Uterus (tissue), 4 donors: ENCODE measurements around the gene ELOVL4. TPM values are rescaled to one million over a fixed set of nuclear protein-coding genes. Genes with fewer than 3 reads are reported as not detected.

Experiments used
- DNase-seq, 2 donors: peaks; one replicate each; pipeline ENCODE4 v3.0.0-alpha.2; 2019 to 2020
- H3K27ac ChIP-seq, 2 donors: fragments of 200-600 bp; sonication (generic); 1 replicate in 1 of 2; 2 replicates in 1 of 2; pipeline ENCODE4 v1.5.1; 2016 to 2018
- H3K27me3 ChIP-seq, 2 donors: fragments of 200-600 bp; sonication (generic); one replicate each; pipeline ENCODE4 v1.5.1; 2018 to 2019; ENCODE audit warnings: control low read depth in 1 of 2
- H3K36me3 ChIP-seq, 2 donors: fragments of 200-600 bp; sonication (generic); one replicate each; pipeline ENCODE4 v1.5.1; 2019; ENCODE audit warnings: control low read depth in 1 of 2
- H3K4me1 ChIP-seq, 2 donors: fragments of 200-600 bp; sonication (generic); one replicate each; pipeline ENCODE4 v1.5.1; 2018 to 2019; ENCODE audit warnings: control low read depth in 1 of 2
- H3K4me3 ChIP-seq, 2 donors: fragments of 200-600 bp; sonication (generic); 1 replicate in 1 of 2; 2 replicates in 1 of 2; pipeline ENCODE4 v1.5.1; 2018 to 2019; ENCODE audit warnings: mild to moderate bottlenecking in 1 of 2
- H3K9me3 ChIP-seq, 2 donors: fragments of 200-600 bp; sonication (generic); one replicate each; pipeline ENCODE4 v1.5.1; 2019; ENCODE audit warnings: control low read depth in 1 of 2
- CTCF ChIP-seq, 4 experiments: fragments of 200-600 bp in 2 of 4; fragments of 450-650 bp in 2 of 4; sonication (generic) in 2 of 4; IDR thresholded peaks; one replicate each; pipeline ENCODE4 v1.5.1; 2016 to 2019; ENCODE audit warnings: antibody characterized with exemption in 4 of 4, mild to moderate bottlenecking in 2 of 4, moderate library complexity in 1 of 4
- POLR2A ChIP-seq, 2 donors: fragments of 450-650 bp; IDR thresholded peaks; one replicate each; pipeline ENCODE4 v1.6.1; 2016; ENCODE audit warnings: antibody characterized with exemption in 2 of 2, mild to moderate bottlenecking in 1 of 2, moderate library complexity in 1 of 2
- intact Hi-C: fragments of 100-400 bp; cut with DNase I; formaldehyde crosslinking; loops from one replicate; pipeline ENCODE4 v1.15.1; 2023; ENCODE audit warnings: low total_unique reads
- total RNA-seq, 4 donors: library from RNA; depleted of rRNA in 3 of 4; stranded (reverse); fragments of >200 nt in 3 of 4; gene quantifications; one replicate each; pipeline versions ENCODE4 v1.1.0 to v1.2.4, GENCODE V29; 2014 to 2023
- donor health status: DM: yes; HTN: yes; CAD: no.

The ELOVL4 gene
- total RNA-seq, 4 donors from 2014 or later: 1.5 to 11.2 (median 4.2) TPM

DNA sequence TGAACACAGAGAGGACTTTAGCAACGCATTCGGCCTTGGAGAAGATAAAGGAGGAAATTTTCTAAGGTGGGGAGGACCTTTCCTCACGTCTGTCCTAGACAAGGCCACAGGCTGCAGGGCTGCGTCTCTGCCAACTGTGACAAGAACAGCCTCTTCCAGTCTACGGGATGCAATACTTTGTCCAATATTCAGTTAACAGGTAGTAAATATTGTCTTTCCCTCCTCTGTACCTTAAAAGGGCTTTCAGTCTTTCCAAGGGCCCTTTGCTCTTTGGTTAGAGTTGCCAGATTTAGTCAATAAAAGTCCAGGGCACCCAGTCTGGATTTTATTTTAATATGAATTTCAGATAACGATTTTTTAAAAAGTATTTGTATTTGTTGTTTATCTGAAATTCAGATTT is 78.2 kb downstream of the ELOVL4 start:
- intact Hi-C loops: no loop called here
- no peak for TF ChIP-seq CTCF (IDR thresholded peaks at IDR 0.05)
- no peak for TF ChIP-seq POLR2A (IDR thresholded peaks at IDR 0.05)
- no peaks in the 10 kb centered on the region for H3K9me3 ChIP-seq
- peak overlapping the region in 1 of 2 donors; percentile 7 for H3K4me3 ChIP-seq
- no peaks in the 10 kb centered on the region for H3K27me3 ChIP-seq
- H3K27ac ChIP-seq: no peak overlapping the region
- no peak for DNase-seq
- H3K36me3 ChIP-seq: no peaks in the 10 kb centered on the region
- H3K4me1 ChIP-seq: no peaks in the 10 kb centered on the region

DNA sequence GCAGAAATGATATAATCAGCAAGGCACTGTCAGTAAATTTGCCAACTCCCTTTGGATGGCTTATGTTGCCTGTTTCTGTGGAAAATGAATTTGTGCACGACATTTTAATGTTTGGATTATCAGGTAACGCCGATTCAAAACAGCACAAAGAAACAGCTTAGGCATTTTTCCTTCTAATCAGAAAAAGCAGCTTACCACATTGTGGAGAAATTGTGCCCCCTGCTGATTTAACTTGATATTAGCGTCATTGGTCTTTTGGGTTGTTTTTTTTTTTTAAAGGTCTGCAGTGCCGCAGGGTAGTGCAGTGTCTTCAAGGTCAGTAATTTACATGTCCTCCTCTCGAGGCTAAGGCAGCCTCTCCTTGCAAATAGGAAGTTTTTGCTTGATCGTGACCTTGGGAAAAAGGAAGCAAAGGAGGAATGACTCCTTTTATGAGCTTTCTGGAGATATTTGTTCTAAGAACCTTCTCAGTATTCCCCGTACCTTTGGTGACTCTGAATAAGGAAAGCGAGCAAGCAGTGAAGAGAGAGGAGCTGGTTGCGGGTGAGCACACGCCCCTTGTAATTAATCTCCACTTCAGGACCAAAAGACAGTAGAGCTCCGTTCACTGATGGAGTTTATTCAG is 79.1 kb downstream of the ELOVL4 start:
- Histone ChIP-seq H3K9me3 (no peaks in the 10 kb centered on the region), H3K4me1 (no peaks in the 10 kb centered on the region), H3K27ac (no peak overlapping the region), H3K4me3 (no peak overlapping the region), H3K27me3 (no peaks in the 10 kb centered on the region), H3K36me3 (no peaks in the 10 kb centered on the region)
- TF ChIP-seq CTCF (IDR thresholded peaks at IDR 0.05): peak in 3 of 4 experiments; percentile 33 to 53 (median 50)
- no peak for TF ChIP-seq POLR2A (IDR thresholded peaks at IDR 0.05)
- no peak for DNase-seq
- intact Hi-C loops: no loop called here

Other genes with a start within 250 kb of the ELOVL4 start
- gene TTK, start 57.1 kb upstream of the ELOVL4 start, total RNA-seq: 10 to 100 TPM in 1 of 4 donors, not detected in 3; 20.0 TPM
- gene BCKDHB, start 159.1 kb upstream of the ELOVL4 start, total RNA-seq: 10 to 100 TPM in 2 of 4 donors, 1 to 10 TPM in 2; 7.2 to 35.5 (median 13.2) TPM